ENCODE data around the gene TMEM242.

DNA sequence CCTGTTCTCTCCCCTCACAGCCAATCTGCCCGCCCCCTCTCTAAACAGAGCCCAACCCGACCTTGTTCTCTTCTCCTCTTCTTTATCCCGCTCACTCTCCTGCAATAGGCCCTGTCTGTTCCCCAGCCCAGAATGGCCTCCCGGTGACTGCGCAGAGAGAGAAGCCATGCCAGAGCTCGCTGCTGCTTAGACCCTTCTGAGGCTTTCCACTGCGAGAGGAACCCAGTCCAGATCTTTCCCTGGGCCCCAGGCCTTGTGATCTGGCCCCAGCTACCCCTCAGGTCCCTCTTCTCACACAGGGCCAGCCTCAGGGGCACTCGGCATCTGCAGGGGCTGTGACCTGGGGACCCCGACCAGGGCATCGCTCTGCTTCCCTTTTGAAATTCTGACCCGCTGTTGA is 58.1 kb downstream of the TMEM242 start:
- TF ChIP-seq NFE2L2 (IDR thresholded peaks at IDR 0.05; ENCODE audit: low read depth, low read length) (no peak), SMC3 (IDR thresholded peaks at IDR 0.05; ENCODE audit: low read depth, low read length) (no peak), RCOR1 (IDR thresholded peaks at IDR 0.05; ENCODE audit: insufficient replicate concordance, low read length) (no peak), MAFK (IDR thresholded peaks at IDR 0.05; ENCODE audit: low read depth, low read length) (no peak), POLR2A (IDR thresholded peaks at IDR 0.05; ENCODE audit: low read depth, low read length) (no peak), RAD21 (IDR thresholded peaks at IDR 0.05; ENCODE audit: low read length) (no peak), CEBPB (IDR thresholded peaks at IDR 0.05; ENCODE audit: low read depth, low read length) (no peak)
- TF ChIP-seq, protein P1, sequence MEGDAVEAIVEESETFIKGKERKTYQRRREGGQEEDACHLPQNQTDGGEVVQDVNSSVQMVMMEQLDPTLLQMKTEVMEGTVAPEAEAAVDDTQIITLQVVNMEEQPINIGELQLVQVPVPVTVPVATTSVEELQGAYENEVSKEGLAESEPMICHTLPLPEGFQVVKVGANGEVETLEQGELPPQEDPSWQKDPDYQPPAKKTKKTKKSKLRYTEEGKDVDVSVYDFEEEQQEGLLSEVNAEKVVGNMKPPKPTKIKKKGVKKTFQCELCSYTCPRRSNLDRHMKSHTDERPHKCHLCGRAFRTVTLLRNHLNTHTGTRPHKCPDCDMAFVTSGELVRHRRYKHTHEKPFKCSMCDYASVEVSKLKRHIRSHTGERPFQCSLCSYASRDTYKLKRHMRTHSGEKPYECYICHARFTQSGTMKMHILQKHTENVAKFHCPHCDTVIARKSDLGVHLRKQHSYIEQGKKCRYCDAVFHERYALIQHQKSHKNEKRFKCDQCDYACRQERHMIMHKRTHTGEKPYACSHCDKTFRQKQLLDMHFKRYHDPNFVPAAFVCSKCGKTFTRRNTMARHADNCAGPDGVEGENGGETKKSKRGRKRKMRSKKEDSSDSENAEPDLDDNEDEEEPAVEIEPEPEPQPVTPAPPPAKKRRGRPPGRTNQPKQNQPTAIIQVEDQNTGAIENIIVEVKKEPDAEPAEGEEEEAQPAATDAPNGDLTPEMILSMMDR (conservative IDR thresholded peaks at IDR 0.05; ENCODE audit: low read depth, low read length) = no peak
- TF ChIP-seq, protein P2, sequence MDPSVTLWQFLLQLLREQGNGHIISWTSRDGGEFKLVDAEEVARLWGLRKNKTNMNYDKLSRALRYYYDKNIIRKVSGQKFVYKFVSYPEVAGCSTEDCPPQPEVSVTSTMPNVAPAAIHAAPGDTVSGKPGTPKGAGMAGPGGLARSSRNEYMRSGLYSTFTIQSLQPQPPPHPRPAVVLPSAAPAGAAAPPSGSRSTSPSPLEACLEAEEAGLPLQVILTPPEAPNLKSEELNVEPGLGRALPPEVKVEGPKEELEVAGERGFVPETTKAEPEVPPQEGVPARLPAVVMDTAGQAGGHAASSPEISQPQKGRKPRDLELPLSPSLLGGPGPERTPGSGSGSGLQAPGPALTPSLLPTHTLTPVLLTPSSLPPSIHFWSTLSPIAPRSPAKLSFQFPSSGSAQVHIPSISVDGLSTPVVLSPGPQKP (IDR thresholded peaks at IDR 0.05; ENCODE audit: borderline replicate concordance, low read depth, low read length) = no peak
- TF ChIP-seq, protein P3, sequence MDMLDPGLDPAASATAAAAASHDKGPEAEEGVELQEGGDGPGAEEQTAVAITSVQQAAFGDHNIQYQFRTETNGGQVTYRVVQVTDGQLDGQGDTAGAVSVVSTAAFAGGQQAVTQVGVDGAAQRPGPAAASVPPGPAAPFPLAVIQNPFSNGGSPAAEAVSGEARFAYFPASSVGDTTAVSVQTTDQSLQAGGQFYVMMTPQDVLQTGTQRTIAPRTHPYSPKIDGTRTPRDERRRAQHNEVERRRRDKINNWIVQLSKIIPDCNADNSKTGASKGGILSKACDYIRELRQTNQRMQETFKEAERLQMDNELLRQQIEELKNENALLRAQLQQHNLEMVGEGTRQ (IDR thresholded peaks at IDR 0.05; ENCODE audit: low read depth, low read length) = no peak
